Fibroblast of peridontal ligament (primary cell): ENCODE results near the gene MILR1.

ENCODE experiments used
- DNase-seq: peaks from one replicate; pipeline ENCODE4 v3.0.0-alpha.2; 2010; ENCODE audit errors: extremely low read depth

MILR1 gene

GRCh38 chr17:64502809-64503208 is 53.9 kb downstream of the MILR1 start:
- peak; percentile 67 for DNase-seq

DNA sequence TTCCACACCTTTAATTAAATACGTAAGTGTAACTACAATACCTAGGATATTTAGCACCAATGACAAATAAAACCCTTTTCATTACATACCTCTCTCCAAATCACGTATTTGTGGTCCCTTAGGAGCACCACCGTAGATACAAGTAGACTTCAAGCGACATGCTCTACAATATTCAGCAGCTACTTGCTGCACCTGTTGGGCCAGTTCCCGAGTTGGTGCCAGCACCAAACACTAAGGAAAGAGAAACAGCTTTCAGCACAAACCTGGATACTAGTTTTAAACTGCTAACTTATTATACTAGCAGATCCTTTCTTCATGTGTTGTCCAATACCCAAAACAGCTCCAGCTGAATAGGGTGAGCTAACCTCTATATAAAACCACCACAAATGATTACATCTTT is 54.4 kb downstream of the MILR1 start:
- DNase-seq: no peak

DNA sequence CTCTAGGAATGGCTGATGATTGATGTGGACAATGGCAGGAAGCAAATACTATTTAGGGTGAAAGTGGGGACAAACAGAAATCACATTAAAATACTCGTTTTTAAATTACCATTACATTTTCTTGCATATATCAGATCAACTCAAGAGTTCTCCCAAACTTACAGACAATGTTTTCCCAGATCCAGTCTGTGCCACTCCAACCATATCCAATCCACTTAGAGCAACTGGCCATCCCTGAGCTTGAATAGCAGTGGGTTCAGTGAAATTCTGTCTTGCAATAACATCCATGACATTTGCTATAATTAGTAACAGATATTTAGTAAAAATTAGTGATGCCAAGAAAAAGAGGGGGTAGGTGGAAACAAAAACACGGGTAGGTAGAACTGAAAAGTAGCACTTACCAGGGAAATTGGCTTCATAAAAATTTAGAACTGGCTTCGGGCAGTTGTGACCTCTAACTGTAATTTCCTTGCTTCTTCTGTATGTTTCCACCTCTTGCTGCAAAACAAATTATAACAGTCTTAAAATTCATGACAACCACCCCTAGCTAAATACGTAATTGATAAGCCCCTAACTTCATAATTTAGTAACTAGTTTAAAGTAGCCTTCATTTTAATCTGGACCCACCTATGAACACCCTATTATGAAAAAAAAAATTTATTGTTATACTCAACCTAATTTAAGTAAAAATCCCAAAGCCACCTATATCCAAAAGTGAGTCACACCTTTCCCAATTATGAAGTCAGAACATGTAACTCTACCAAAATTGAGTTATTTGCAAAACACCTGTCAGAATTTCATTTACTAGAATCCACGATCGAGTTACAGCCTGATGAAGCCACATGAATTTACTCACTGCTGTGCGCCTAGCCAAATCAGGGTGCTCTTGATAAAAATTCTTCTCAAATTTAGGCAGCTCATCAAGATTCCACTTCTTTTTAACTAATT is 55.2 kb downstream of the MILR1 start:
- peak; percentile 28 for DNase-seq

GRCh38 chr17:64504769-64505339 is 55.9 kb downstream of the MILR1 start:
- no peak for DNase-seq

GRCh38 chr17:64505340-64506200 is 56.7 kb downstream of the MILR1 start:
- peak; percentile 90 for DNase-seq

DNA sequence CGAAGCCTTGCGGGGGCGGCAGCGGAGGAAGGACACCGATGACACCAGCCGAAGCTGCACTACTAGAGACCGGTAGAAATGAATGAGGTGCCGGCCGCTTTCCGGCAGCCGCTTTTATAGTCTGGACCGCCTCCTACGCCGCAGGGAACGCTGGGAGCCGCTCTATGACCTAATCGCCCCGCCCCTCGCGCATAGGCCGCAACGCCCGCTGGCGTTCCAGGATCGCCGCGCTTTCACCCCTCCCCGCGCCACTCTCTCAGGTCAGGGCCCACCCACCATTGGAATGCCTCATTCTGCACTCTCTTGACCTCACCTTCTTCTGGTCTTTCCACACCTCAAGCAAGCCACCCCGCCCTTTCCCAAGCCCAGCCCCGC is 57.3 kb downstream of the MILR1 start, which contains the start of gene DDX5:
Gene DDX5 (minus strand): TSS at position 89 of the 375 bp plus-strand sequence. CDS start 170 bp downstream, outside the sequence.
- peak; percentile 95 for DNase-seq

- DNase-seq: peak; percentile 98
Measured at GRCh38 chr17:64506576-64507412, 57.9 kb downstream of the MILR1 start, which contains the start of gene CEP95. Gene CEP95, plus strand, starts transcription at chr17:64506977. Its CDS starts 121 bp downstream, at chr17:64507098.

DNA sequence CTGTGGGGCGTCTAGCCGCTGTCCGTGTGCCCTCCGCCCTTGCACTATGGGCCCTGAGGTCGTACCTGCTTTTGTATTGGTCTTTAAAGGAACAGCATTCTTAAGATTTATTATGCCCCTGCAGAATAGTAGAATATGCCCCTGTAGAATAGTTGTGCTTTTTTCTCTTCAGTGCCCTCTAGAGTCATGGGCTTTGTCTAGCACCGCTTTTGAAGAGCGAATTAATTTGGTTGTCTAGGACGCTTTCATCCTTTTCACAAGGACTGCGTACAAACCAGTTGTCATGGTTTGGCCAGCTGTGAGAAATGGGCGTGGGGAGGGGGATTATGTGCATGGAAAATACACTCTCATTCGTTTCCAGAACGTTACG is 58.5 kb downstream of the MILR1 start:
- DNase-seq: peak; percentile 81

DNA sequence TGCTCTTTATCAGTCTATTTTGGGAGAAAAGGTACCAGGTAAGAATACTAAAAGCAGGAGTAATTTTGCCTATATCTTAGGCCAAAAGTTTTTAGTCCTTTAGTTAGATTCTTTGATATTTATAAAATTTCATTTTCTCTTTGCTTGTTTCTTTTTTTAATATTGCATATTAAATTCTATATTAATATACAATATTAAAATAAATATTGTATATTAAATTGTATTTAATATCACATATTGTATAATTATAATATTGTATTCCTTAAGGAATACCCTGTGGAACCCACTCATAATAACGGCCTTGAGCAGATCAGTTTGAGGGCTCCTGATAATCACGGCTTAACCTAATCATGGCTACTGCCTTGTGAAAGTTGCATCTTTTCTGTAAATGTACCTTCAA is 59.8 kb downstream of the MILR1 start:
- DNase-seq: no peak

GRCh38 chr17:64509179-64509578 is 60.3 kb downstream of the MILR1 start:
- DNase-seq: no peak

DNA sequence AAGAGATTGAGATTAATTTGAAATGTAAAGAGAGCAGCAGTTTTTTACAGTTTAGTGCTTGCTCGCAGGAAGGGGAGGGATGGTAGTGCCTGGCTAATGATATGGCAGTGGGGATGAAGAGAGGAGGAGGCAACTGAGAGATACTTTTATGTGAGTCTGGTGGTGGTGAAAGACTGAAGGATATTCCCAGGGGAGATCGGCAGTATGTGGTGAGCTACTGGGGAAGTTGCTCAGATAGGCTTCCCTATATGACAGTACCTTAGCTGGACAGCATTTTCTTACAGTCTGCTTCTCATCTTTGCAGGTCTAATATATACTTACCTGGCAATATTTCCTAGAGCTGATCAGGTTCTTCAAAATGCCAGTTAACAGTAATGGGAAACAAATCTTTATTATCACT is 66.5 kb downstream of the MILR1 start:
- no peak for DNase-seq

GRCh38 chr17:64515829-64516228 is 66.9 kb downstream of the MILR1 start:
- no peak for DNase-seq
